Fibroblast of skin of right quadriceps (primary cell): ENCODE results near the gene HLA-DQA2.
A peak's percentile ranks its signal among the peaks of the same experiment; 100 is the strongest.
"Not testable (repeated sequence)": the region's sequence is repeated elsewhere in the genome, so short reads cannot be mapped to it uniquely, and the experiment has no call there.

Experiments
- DNase-seq: peaks from one replicate; pipeline ENCODE4 v3.0.0-alpha.2; 2013

The HLA-DQA2 gene

DNA sequence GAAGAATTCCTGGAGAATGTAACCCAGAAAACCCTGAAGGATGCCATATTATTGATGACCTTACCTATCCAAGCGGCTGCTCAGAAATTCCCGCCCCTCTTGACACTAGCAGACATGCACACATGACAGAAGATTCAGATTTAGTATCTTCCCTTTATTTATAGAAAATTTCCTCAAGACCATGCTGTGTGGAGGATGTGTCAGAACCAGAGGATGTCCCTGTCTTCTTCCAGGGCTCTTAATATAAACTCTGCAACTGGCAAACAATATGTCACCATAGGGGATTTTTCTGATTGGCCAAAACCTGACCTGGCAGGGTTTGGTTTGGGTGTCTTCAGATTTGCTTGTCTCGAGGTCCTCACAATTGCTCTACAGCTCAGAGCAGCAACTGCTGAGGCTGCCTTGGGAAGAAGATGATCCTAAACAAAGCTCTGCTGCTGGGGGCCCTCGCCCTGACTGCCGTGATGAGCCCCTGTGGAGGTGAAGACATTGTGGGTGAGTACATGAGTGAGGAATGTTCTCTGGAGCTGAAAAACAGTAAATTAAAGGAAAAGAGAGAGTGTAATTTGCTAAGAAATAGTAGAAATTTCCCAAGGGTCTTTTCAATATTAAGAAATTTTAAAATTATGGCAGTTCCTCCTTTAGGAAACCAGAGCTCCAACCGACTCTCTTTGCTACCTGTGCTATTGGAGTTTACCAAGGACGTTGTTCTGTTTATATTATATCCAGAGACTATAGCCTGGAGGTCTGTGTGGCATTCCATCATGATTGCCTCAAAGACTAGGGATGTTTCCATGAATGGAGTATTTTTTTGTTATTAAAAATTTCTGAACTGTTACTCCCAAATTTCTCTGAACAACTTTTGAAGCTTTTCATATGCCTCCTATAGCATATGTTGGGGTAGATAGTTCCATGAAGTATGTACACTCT, at the start of gene HLA-DQA2:
TSS of gene HLA-DQA2 (plus strand) at position 361 of the 930 bp plus-strand sequence. CDS start at position 414, 53 bp downstream.
- no peak for DNase-seq

DNA sequence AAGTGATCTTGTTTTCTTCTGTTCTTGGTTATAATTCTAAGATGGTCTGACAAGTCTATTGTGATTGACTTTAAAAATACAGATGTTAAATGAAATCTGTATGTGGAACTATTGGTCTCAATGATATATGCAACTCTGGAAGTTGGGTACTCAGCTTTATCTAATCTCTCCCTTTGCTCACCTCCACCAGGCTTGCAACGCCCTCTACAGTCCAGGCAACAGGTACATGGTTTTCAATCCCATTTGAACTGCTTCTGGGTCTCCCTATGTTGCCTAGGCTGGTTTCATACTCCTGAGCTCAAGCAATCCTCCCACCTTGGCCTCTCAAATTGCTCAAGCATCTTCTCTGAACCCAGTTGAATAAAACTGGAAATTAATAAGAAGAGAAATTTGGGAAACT, 49.2 kb upstream of the HLA-DQA2 start:
- DNase-seq, result no peak

DNA sequence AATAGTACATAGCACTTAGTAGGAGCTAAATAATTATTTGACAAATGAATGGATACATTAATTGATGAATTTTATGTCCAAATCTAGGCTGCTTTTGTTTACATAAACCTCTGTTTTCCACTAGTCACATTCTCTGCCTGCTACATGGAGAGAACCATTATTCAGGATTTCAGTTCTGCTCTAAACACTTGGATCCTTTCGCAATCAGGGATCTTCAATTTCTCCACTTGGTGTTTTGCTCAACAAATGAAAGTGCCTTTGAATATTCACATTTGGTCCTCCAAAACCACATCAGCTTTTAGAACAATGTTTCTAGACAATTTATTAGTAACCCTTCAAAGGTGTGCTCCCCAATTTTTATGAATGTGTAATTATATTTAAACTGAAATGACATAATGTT, 44.2 kb upstream of the HLA-DQA2 start:
- DNase-seq, result no peak

DNA sequence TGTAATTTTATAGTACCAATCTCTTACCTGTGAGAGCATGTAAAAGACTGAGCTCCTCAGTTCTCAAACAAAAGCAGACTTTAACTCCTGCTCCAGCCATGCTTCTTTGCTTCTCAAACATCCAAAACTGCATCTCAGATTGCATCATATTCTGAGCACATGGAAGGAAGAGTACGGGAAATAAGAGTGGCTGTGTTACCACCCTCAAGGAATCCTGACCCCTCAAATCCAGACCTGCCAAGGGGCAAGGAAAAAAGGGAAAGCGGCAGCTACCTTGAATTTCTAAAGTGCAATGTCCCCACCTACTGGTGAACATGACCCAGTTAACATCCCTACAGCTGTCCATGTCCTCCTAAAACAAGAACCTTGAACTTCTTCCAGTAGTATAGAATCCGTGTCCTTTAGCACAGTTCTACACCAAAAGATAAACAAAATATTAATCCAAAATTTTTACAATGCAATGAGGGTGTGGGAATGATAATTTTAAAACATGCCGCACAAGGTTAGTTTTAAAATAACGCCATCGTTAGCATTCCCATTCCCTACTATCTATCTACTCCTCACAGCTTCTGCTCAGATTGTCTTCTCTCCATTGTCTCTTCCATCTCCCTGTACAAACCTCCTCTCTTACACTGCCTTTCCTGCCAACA, 40.7 kb upstream of the HLA-DQA2 start:
- peak; percentile 50 for DNase-seq

DNA sequence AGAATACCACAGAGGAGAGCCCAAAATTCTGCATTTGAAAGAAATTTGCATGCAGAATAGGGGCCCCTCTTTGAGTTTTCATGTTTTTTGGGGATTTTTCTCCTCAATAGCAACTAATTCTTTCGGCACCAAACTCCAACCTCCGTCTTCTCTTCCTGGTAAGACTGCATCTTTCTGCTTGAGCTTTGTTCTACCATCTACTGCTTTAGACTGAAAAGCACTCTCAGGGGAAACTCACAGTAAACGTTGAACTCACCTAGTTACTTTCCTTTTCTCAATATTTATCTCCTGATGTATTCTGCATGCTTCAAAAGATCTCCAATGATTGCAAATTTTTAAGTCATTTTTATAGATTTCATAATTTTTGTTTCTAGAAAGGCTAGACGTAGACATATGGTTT, 37.8 kb upstream of the HLA-DQA2 start:
- no peak for DNase-seq

DNA sequence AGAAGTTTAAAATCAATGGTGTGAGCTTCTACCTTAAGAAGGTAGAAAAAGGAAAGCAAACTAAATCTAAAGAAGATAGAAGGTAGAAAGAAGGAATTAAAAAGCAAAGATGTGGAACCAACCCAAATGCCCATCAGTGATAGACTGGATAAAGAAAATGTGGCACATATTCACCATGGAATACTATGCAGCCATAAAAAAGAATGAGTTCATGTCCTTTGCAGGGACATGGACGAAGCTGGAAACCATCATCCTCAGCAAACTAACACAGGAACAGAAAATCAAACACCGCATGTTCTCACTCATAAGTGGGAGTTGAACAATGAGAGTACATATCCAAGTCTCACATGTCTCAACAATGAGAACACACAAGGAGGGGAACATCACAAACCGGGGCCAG, 36.0 kb upstream of the HLA-DQA2 start:
- not testable (repeated sequence) for DNase-seq

DNA sequence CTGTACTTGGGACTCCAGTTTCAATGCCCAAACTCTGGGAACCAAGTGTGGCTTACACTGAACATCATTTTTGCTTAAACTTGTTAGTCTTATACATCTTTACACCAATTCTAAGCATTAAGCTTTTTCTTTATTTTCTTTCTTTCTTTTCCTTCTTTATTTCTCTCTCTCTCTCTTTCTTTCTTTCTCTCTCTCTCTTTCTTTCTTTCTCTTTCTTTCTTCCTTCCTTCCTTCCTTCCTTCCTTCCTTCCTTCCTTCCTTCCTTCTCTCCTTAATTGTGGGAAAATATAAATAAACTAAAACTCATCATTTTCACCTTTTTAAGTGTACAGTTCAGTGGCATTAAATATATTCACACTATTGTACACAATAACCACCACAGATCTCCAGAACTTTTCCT, 31.6 kb upstream of the HLA-DQA2 start:
- no peak for DNase-seq

DNA sequence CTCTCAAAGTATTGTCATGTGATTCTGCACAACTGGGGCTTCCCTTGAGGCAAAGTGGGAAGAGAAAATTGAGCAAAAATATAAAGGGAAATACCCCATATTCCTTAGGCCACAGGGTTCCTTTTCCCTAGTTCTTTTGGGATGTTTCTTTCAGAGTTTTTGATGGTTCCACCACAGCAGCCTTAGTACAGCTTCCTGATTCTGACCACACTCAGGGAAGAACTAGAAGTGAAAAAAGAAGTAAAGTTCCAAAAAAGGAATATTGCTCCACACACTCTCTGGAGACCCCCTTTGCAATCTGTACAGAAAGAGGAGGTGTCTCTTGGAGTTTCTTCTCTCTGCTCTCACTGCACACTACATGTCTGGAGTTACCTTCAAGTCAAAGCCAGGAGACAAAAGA, 27.9 kb upstream of the HLA-DQA2 start:
- no peak for DNase-seq

DNA sequence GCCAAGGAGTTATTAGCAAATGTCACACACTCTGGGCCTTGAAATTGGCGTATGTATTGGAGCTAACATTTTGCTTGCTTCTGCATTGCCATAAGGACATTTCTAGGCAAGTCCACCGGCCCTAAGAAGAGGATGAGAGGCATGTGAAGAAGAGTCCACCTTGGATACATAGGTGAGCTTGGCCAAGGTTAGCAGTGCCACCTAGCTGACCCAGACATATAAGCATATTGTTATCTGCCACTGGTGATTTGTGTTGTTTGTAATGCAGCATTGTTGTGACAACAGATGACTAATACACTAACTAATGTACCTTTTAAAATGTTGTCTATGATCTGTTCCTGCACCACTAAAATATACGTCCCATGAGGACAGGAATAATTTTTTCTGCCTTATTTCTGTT, 24.8 kb upstream of the HLA-DQA2 start:
- DNase-seq, result no peak

DNA sequence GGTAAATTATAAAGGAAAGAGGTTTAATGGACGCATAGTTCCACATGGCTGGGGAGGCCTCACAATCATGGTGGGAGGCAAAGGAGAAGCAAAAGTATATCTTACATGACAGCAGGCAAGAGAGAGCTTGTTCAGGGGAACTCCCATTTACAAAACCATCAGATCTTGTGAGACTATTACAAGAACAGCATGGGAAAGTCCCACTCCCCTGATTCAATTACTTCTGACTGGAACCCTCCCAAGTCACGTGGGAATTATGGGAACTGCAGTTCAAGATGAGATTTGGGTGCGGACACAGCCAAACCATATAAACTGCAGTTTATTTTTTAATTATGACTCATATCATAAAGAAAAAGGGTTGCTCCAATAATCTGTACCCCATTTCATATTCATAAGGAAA, 22.3 kb upstream of the HLA-DQA2 start:
- DNase-seq, result no peak

DNA sequence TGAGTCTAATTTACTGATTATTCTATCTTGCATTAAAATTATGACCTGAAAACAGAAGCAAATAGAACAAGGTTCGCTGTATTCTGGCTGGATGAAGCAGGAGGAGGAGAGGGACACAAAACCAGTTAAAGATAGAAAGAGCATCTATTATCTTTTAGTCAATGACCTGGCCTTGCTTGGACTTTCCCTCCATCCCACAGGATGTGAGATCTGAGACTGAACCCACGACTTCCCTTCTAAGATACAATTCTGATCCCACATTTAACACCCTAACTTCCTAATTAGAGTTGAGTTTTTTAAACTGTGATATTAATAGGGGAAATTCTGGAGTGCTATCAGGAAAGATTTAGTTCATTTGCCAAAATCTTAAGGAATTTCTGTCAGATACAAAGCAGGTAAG, 3.1 kb upstream of the HLA-DQA2 start:
- no peak for DNase-seq

DNA sequence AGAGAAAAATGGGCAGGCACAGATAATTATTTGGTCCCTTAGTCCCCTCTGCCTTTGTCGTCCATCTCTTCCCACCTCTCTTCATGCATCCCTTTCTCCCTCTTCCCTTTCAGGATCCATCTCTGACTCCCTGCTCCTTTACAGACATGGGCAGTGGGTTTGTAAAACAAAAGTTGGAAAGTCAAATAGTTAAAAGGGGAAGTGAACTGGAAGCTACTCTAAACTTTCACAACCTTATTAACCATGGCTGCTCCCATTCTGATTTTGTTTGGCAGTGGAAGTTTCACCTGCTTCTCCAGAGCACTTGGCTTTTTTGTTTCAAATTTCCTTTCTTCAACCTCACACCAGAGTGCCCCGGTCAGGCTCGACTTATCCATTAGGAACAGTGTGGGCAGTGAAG, 1.2 kb downstream of the HLA-DQA2 start:
- no peak for DNase-seq

DNA sequence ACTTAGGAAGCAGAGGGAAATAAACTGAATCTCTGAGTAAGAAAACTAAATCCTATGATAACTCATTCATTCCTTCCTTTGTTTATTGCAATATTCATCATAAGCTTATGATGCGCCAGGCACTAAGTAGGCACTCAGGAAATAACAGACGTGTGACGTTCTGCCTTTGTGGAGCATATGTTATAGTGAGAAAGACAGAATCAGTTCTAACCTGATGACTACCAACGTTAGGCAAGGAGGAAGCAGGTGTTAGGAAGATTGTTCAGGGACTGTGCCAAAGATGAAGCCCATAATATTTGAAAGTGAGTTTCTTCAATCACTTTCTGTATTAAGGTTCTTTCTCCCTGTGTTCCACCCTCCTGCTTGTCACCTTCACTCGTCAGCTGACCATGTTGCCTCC, 3.6 kb downstream of the HLA-DQA2 start:
- DNase-seq, result no peak

DNA sequence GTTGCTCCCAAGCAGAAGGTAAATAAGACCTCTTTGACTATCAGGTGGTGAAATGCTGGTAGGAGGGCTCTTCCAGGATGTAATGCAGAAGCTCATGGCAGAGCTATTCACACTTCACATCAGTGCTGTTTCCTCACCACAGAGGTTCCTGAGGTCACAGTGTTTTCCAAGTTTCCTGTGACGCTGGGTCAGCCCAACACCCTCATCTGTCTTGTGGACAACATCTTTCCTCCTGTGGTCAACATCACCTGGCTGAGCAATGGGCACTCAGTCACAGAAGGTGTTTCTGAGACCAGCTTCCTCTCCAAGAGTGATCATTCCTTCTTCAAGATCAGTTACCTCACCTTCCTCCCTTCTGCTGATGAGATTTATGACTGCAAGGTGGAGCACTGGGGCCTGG, 4.5 kb downstream of the HLA-DQA2 start:
- not testable (repeated sequence) for DNase-seq

DNA sequence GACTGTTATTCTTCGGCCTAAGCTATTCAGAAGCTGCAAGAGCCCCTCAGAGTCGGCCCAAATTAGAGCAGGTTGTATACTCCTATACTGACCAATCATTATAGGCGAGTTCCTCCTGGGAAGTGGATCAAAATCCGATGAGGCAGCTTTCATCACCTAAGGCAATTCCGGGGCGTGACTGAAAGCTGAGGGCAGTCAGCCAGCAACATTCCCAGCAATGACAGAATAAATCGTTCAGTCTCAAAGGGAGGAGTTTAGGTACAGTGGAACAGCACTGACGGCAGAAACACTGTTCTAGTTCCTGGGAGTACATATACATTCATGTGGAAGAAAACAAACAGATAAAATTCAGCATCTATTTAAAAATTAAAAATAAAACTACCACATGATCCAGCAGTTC, 11.4 kb downstream of the HLA-DQA2 start:
- DNase-seq, result no peak

DNA sequence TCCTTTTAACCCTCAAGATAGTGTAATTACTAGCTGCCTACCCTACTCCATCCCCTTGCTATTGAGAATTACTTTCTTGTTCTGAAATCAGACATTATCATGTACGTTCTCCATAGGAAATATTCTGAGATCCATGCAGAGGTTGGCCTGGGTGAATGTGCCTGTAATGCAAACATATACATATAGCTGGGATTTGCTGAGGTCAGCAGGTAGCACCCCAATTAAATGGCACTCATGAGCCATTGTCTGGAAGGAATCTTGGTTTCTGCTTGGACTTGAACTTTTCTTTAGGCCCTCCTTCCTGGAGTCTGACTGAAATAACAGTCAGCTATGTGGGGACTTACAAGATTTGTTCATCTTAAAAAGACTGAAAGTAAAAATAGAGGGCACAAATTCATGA, 18.5 kb downstream of the HLA-DQA2 start:
- no peak for DNase-seq

DNA sequence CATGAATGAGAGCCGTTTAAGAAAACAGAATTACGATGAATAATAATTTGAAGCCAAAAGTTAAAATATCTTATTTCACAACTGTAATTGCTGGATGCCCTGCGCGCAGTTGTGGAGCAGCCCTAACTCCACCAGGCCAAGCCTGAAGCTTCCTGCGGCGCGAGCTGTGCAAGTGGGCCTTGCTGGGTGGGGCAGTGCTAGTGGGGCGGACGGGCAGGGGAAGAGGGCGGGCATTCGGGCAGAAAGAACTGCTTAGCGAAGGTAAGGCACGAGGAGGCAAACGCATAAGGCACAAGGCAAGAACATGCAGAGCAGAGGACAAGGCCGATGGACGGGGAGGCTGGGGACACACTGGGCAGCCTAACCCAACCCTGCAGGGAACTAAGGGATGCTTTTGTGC, 19.9 kb downstream of the HLA-DQA2 start:
- no peak for DNase-seq

DNA sequence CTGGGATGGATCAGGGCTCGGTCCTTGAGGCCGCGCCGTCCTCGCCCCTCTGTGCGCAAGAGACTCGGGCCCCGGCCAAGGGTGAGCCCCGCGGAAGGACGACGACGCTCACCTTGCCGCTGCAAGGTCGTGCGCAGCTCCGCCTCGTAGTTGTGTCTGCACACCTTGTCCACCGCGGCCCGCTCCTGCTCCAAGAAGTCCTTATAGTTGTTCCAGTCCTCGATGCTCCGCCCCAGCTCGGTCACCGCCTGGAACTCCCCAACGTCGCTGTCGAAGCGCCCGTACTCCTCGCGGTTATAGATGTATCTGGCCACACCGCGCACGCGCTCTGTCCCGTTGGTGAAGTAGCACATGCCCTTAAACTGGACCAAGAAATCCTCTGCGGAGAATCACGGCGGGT, 20.4 kb downstream of the HLA-DQA2 start:
- no peak for DNase-seq

DNA sequence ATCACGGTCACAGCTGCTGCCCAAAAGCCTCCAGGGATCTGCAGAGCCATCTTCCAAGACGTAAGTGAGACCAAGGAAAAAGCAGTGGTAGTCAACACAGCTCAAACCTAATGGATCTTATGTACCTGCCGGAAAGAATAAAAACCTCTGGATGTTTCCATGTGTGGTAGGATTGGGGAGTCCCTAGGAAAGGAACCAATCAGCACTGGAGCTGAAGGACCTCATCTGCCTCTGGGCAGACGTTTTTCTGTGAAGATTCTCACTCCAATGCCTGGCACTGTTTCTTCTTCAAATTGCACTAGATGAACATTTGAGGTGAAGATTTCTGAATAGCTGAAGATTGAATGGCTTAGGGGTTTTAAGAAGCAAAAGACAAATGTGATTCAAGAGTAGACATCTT, 22.2 kb downstream of the HLA-DQA2 start, which contains the start of gene HLA-DQB2:
TSS of gene HLA-DQB2 (minus strand) at position 112 of the 400 bp plus-strand sequence. CDS start at position 50, 62 bp downstream.
- no peak for DNase-seq

DNA sequence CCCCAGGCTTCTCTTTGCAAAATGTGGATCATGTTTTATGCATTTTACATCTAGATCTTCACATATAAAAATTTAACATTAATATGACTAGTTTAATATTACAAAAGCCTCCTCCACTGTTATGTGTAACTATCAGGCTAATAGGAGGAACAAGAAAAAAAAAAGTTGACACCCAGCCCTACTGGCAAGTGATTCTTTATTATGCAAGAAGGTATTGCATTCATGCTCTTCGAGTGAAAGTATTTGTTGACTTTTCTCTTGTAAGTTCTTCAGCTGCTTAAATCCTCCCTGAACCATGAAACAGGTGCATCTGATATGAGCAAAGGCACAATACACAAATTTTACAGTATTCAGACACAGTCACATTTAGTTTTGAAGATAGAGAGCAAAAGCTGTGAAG, 22.9 kb downstream of the HLA-DQA2 start:
- DNase-seq, result no peak

DNA sequence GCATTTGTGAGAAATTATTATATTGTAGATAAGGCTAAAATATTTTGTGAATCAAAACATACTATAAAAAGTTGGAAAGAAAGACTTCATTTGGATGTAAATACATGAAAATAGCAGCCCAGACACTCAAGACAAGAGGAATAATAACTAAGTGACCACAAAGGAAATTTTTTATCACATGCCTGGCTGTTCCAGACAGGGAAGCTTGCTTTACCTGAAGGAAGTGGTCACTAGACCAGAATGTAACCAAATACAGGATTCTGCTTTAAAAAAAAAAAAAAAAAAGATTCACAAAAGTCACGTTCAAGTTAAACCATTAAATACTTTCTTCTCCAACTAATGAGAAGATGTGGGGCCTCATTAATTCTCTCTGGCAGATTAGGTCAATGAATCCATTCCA, 31.5 kb downstream of the HLA-DQA2 start:
- DNase-seq, result no peak

DNA sequence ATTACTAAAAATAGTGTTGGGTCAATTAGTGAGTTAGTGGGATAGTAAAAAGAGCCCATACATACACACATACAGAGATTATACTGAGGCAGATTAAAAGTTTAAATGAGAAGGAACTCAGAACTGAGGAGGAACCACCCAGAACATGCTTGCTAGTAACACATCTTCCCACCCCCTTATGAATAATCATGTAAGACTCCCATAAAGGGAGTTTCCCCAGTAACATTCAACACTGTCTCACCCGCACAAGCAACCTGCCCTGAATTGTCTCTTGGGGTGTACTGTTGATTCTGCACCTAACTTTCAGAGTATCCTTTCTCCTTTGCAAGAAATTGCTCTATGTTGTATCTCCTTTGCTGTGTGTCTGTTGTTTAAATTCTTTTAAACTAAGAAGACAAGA, 33.2 kb downstream of the HLA-DQA2 start:
- no peak for DNase-seq

DNA sequence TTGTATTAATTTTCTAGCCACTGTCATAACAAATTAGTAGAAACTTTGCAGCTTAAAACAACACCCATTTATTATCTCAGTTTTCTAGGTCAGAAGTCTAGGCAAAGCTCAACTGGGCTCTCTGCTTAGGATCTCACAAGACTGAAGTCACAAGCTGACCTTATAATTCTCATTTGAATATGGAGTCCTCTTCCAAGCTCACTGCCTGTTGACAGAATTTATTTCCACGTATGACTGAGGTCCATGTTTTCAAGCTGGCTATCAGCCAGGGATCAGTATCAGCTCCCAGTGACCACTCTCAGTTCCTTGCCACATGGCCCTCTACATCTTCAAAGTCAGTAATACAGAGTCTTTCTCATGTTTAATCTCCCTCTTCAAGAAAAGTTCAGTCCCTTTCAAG, 33.9 kb downstream of the HLA-DQA2 start:
- no peak for DNase-seq

DNA sequence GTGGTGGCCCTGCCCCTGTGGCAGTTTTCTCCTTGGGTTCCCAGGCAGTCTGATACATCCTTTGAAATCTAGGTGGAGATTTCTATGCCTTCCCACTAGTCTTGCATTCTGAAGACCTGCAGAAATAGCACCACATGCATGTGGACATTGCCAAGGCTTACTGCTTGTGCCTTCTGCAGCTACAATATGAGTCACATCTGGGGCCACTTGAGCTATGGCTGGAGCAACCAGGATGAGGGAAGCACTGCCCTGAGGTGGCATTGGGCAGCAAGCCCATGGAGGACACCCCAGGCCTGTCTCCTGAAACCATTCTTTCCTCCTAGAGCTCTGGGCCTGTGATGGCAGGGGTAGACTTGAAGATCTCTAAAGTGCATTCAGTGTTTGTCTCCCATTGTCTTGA, 37.8 kb downstream of the HLA-DQA2 start:
- DNase-seq, result no peak
